NCI-H69 (cell line): Measurements from ENCODE around the gene VAV3.
A peak's percentile ranks its signal among the peaks of the same experiment; 100 is the strongest.

Source experiments
- DNase-seq: peaks from one replicate; lab custom pipeline; 2025; lab: John Stamatoyannopoulos, UW

Gene VAV3

GRCh38 chr1:107643766-107644165 lies 321.2 kb downstream of the VAV3 start:
- DNase-seq, result no peak

GRCh38 chr1:107640207-107640606 lies 324.8 kb downstream of the VAV3 start:
- DNase-seq, result no peak

- no peak for DNase-seq
Observed at GRCh38 chr1:107637101-107637500, 327.9 kb downstream of the VAV3 start.

GRCh38 chr1:107633596-107633995 lies 331.4 kb downstream of the VAV3 start:
- no peak for DNase-seq

- peak; percentile 54 for DNase-seq
Observed at GRCh38 chr1:107626073-107626796, 338.7 kb downstream of the VAV3 start.

GRCh38 chr1:107625405-107626029 lies 339.5 kb downstream of the VAV3 start:
- no peak for DNase-seq

GRCh38 chr1:107623431-107623830 lies 341.5 kb downstream of the VAV3 start:
- DNase-seq, result no peak

GRCh38 chr1:107622966-107623365 lies 342.0 kb downstream of the VAV3 start:
- DNase-seq, result no peak

GRCh38 chr1:107622535-107622934 lies 342.4 kb downstream of the VAV3 start:
- peak; percentile 45 for DNase-seq

- peak; percentile 56 for DNase-seq
Observed at GRCh38 chr1:107620753-107621152, 344.2 kb downstream of the VAV3 start.

- DNase-seq, result peak; percentile 36
Observed at GRCh38 chr1:107618539-107618938, 346.4 kb downstream of the VAV3 start.

GRCh38 chr1:107617921-107618320 lies 347.1 kb downstream of the VAV3 start:
- no peak for DNase-seq

- DNase-seq, result peak; percentile 11
Observed at GRCh38 chr1:107617456-107617855, 347.5 kb downstream of the VAV3 start.

GRCh38 chr1:107609808-107610207 lies 355.2 kb downstream of the VAV3 start:
- DNase-seq, result no peak

- no peak for DNase-seq
Observed at GRCh38 chr1:107604825-107605224, 360.2 kb downstream of the VAV3 start.

GRCh38 chr1:107600607-107601160 lies 364.3 kb downstream of the VAV3 start:
- no peak for DNase-seq

GRCh38 chr1:107599220-107599619 lies 365.8 kb downstream of the VAV3 start:
- no peak for DNase-seq

- no peak for DNase-seq
Observed at GRCh38 chr1:107597290-107597689, 367.7 kb downstream of the VAV3 start.

GRCh38 chr1:107594536-107594935 lies 370.4 kb downstream of the VAV3 start:
- no peak for DNase-seq

GRCh38 chr1:107593501-107594209 lies 371.3 kb downstream of the VAV3 start:
- DNase-seq, result no peak

- no peak for DNase-seq
Observed at GRCh38 chr1:107590900-107591622, 373.9 kb downstream of the VAV3 start.

GRCh38 chr1:107590087-107590486 lies 374.9 kb downstream of the VAV3 start:
- DNase-seq, result no peak
